GM23248 (cell line): ENCODE measurements around the gene WDR27.

Source experiments
- EZH2 ChIP-seq: fragments of 200-600 bp; sonication (generic); IDR thresholded peaks from 2 replicates; pipeline ENCODE4 v1.6.1; 2018; ENCODE audit warnings: antibody characterized with exemption, mild to moderate bottlenecking; ENCODE audit not compliant: insufficient read depth, poor library complexity, severe bottlenecking
- EZH2phosphoT487 ChIP-seq: fragments of 200-600 bp; sonication (generic); IDR thresholded peaks from 2 replicates; pipeline ENCODE4 v1.6.1; 2018; ENCODE audit warnings: antibody characterized with exemption, moderate library complexity, mild to moderate bottlenecking, low read depth; ENCODE audit not compliant: insufficient read depth

DNA sequence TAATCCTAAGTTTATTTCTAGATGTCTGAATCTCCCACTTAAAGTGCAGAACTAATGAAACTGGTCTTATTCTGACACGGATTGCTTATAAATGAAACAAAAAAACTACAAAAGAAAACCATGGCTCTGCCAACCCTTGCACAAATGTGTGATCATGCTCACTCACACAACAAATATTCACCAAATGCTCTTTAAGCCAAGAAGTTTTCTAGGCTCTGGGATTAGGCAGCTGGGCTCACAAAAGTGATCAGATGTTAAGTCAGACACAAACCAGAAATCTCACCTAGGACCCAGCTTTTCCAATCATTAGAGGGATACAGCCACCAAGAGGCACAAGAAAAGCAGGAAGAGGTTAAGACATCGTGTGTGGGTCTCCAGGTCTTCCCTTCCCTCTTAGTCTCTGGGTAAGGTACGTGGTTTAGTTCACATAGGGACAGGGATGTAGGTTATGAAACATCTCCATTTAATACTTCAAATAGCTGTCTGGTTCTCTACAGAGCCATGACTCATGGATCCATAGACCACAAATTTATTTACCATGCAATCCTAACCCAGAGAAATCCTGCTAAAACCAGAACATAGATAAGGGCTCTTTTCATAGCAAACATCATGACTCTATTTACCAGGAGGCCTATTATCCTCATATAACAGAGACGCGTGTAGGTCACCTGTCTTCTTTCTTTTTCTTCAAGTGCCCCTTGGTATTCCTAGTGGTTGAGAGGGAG is 165.2 kb downstream of the WDR27 start:
- TF ChIP-seq EZH2phosphoT487 = no peak
- TF ChIP-seq EZH2 = no peak
